Thoracic aorta (tissue), 2 donors: ENCODE results near the gene TRIM41. TPM values are rescaled to one million over a fixed set of nuclear protein-coding genes. Genes with fewer than 3 reads are reported as not detected.

ENCODE experiments used
- ATAC-seq: fragments of 150-250 bp; one replicate; pipeline ENCODE4 v1.8.0; 2017; ENCODE audit warnings: low read depth; ENCODE audit not compliant: insufficient number of reproducible peaks, low FRiP score
- DNase-seq: peaks from one replicate; pipeline ENCODE4 v3.0.0-alpha.2; 2020; ENCODE audit warnings: low spot score
- H3K27ac ChIP-seq, 2 donors: fragments of 200-600 bp; sonication (generic); 1 replicate in 1 of 2; 2 replicates in 1 of 2; pipeline ENCODE4 v1.5.1; 2016; ENCODE audit warnings: mild to moderate bottlenecking in 2 of 2, moderate library complexity in 2 of 2
- H3K27me3 ChIP-seq: fragments of 200-600 bp; sonication (generic); replicated peaks from 2 replicates; pipeline ENCODE4 v1.6.0; 2016; ENCODE audit warnings: mild to moderate bottlenecking; ENCODE audit not compliant: insufficient read depth
- H3K36me3 ChIP-seq: fragments of 200-600 bp; sonication (generic); one replicate; pipeline ENCODE4 v1.5.1; 2016
- H3K4me1 ChIP-seq, 2 donors: fragments of 200-600 bp; sonication (generic); 1 replicate in 1 of 2; 2 replicates in 1 of 2; pipeline versions ENCODE4 v1.5.1 to v1.6.0; 2016; ENCODE audit warnings: low read depth in 2 of 2, mild to moderate bottlenecking in 1 of 2; ENCODE audit not compliant: control insufficient read depth in 1 of 2
- H3K4me3 ChIP-seq: fragments of 200-600 bp; sonication (generic); 2 replicates; pipeline ENCODE4 v1.5.1; 2016; ENCODE audit warnings: mild to moderate bottlenecking
- H3K9me3 ChIP-seq: fragments of 200-600 bp; sonication (generic); 2 replicates; pipeline ENCODE4 v1.5.1; 2016
- CTCF ChIP-seq: fragments of 200-600 bp; sonication (generic); IDR thresholded peaks from one replicate; pipeline ENCODE4 v1.5.1; 2019; ENCODE audit warnings: antibody characterized with exemption
- total RNA-seq, 2 donors: library from RNA; depleted of rRNA; stranded (reverse); fragments of >200 nt; gene quantifications; one replicate each; pipeline versions ENCODE4 v1.1.0 to v1.2.3, GENCODE V29; 2016

The TRIM41 gene
- total RNA-seq, 2 donors from 2014 or later: 12.2 to 12.4 TPM

GRCh38 chr5:181190711-181191525 is 32.2 kb upstream of the TRIM41 start:
- H3K27me3 ChIP-seq: no peaks in the 10 kb centered on the region
- peak overlapping the region; percentile 89 to 94 for H3K27ac ChIP-seq
- no peaks in the 10 kb centered on the region for H3K9me3 ChIP-seq
- DNase-seq: no peak
- H3K36me3 ChIP-seq: no peaks in the 10 kb centered on the region
- peaks cover 4 to 8% of the 10 kb centered on the region in 2 donors for H3K4me1 ChIP-seq
- ATAC-seq: no peak
- peak overlapping the region; percentile 99 for H3K4me3 ChIP-seq
- TF ChIP-seq CTCF: no peak

- Histone ChIP-seq H3K36me3 (no peaks in the 10 kb centered on the region), H3K27me3 (no peaks in the 10 kb centered on the region), H3K9me3 (no peaks in the 10 kb centered on the region), H3K27ac (peak overlapping the region; percentile 89 to 94), H3K4me1 (peaks cover 4 to 8% of the 10 kb centered on the region in 2 donors), H3K4me3 (peak overlapping the region; percentile 99)
- peak; percentile 83 for ATAC-seq
- TF ChIP-seq CTCF: no peak
- peak; percentile 76 for DNase-seq
These were observed 31.4 kb upstream of the TRIM41 start for GRCh38 chr5:181191526-181192336.

GRCh38 chr5:181192337-181193046 is 30.6 kb upstream of the TRIM41 start:
- Histone ChIP-seq H3K4me1 (peaks cover 4 to 8% of the 10 kb centered on the region in 2 donors), H3K4me3 (peak overlapping the region; percentile 99), H3K36me3 (no peaks in the 10 kb centered on the region), H3K27me3 (no peaks in the 10 kb centered on the region), H3K9me3 (no peaks in the 10 kb centered on the region), H3K27ac (peak overlapping the region; percentile 83 to 94)
- TF ChIP-seq CTCF: no peak
- ATAC-seq (no peak), DNase-seq (no peak)

GRCh38 chr5:181193656-181194055 is 29.4 kb upstream of the TRIM41 start:
- Histone ChIP-seq H3K36me3 (no peaks in the 10 kb centered on the region), H3K4me1 (peaks cover 4 to 8% of the 10 kb centered on the region in 2 donors), H3K27me3 (no peaks in the 10 kb centered on the region), H3K4me3 (no peak overlapping the region), H3K9me3 (no peaks in the 10 kb centered on the region), H3K27ac (no peak overlapping the region)
- TF ChIP-seq CTCF: no peak
- ATAC-seq (no peak), DNase-seq (no peak)
